IMR-90 (cell line): ENCODE measurements around the gene CCDC148. TPM values are rescaled to one million over a fixed set of nuclear protein-coding genes. Genes with fewer than 3 reads are reported as not detected.

ENCODE experiments used
- ATAC-seq: fragments of 200-7000 bp; cut with Tn5 transposase; 2 replicates; pipeline ENCODE4 v1.9.1; 2020; ENCODE audit warnings: low read depth, mild to moderate bottlenecking, moderate library complexity
- BruUV-seq: library from RNA; stranded (reverse); fragments of 400-500 nt; replicated peaks from 2 replicates; lab custom pipeline; 2021; lab: Mats Ljungman, UMichigan
- CTCF ChIA-PET: fragments of 300-600 bp; formaldehyde crosslinking; extraction: SDS; loops from one replicate; lab custom pipeline; 2021; ENCODE audit warnings: antibody characterized with exemption; lab: Yijun Ruan, JAX
- POLR2A ChIA-PET: fragments of 300-600 bp; sonication (Branson Sonifier 250); formaldehyde crosslinking; loops from one replicate; lab custom pipeline; 2022; ENCODE audit warnings: antibody characterized with exemption; ENCODE audit not compliant: unreplicated experiment; lab: Charles Lee
- DNase-seq: peaks from one replicate; pipeline ENCODE4 v3.0.0; 2013
- H2AFZ ChIP-seq: replicated peaks from 2 replicates; pipeline ENCODE3; 2013; ENCODE audit warnings: low read length, mild to moderate bottlenecking; ENCODE audit not compliant: poor library complexity
- H2AK5ac ChIP-seq: 2 replicates; pipeline ENCODE4 v1.6.1; 2013; ENCODE audit warnings: low read depth, low read length, inconsistent platforms
- H2AK9ac ChIP-seq: replicated peaks from 2 replicates; pipeline ENCODE3; 2013; ENCODE audit warnings: mild to moderate bottlenecking, low read depth, low read length, moderate library complexity; ENCODE audit not compliant: poor library complexity
- H2BK120ac ChIP-seq: 2 replicates; pipeline ENCODE4 v1.6.1; 2013; ENCODE audit warnings: low read depth, low read length, inconsistent platforms
- H2BK15ac ChIP-seq: 3 replicates; pipeline ENCODE4 v1.6.1; 2013; ENCODE audit warnings: low read depth, low read length, inconsistent platforms
- H2BK20ac ChIP-seq: 2 replicates; pipeline ENCODE4 v1.6.1; 2013; ENCODE audit warnings: low read depth, mild to moderate bottlenecking, inconsistent platforms, low read length, moderate library complexity
- H2BK5ac ChIP-seq: 2 replicates; pipeline ENCODE4 v1.6.1; 2013; ENCODE audit warnings: mild to moderate bottlenecking, low read depth, low read length, inconsistent platforms; ENCODE audit not compliant: poor library complexity, severe bottlenecking
- H3K14ac ChIP-seq: replicated peaks from 2 replicates; pipeline ENCODE4 v1.6.1; 2013; ENCODE audit warnings: low read depth, low read length, inconsistent platforms
- H3K18ac ChIP-seq: 2 replicates; pipeline ENCODE4 v1.6.1; 2013; ENCODE audit warnings: low read depth, low read length, control low read depth
- H3K23ac ChIP-seq: 2 replicates; pipeline ENCODE4 v1.6.1; 2013; ENCODE audit warnings: low read depth, low read length, inconsistent platforms
- H3K27ac ChIP-seq: 2 replicates; pipeline ENCODE4 v1.5.1; 2013; ENCODE audit warnings: mild to moderate bottlenecking, control low read depth, low read length; ENCODE audit not compliant: insufficient read depth
- H3K27me3 ChIP-seq: 2 replicates; pipeline ENCODE4 v1.6.1; 2013; ENCODE audit warnings: low read length; ENCODE audit not compliant: control insufficient read depth, insufficient read depth
- H3K36me3 ChIP-seq: 2 replicates; pipeline ENCODE4 v1.6.1; 2013; ENCODE audit warnings: low read length, mixed read lengths; ENCODE audit not compliant: control insufficient read depth, insufficient read depth
- H3K4ac ChIP-seq: 2 replicates; pipeline ENCODE4 v1.6.1; 2013; ENCODE audit warnings: low read depth, low read length, inconsistent platforms
- H3K4me1 ChIP-seq: 2 replicates; pipeline ENCODE4 v1.6.1; 2013; ENCODE audit warnings: low read length, mixed read lengths; ENCODE audit not compliant: control insufficient read depth, insufficient read depth
- H3K4me2 ChIP-seq: 2 replicates; pipeline ENCODE4 v1.6.1; 2013; ENCODE audit warnings: low read depth, mild to moderate bottlenecking, control low read depth, low read length, moderate library complexity
- H3K4me3 ChIP-seq: 2 replicates; pipeline ENCODE4 v1.5.1; 2013; ENCODE audit warnings: low read depth, mild to moderate bottlenecking, control low read depth, low read length, moderate library complexity; ENCODE audit not compliant: insufficient read depth
- H3K56ac ChIP-seq: 2 replicates; pipeline ENCODE4 v1.6.1; 2013; ENCODE audit warnings: low read length, inconsistent platforms; ENCODE audit not compliant: insufficient read depth; ENCODE audit errors: extremely low read depth
- H3K79me1 ChIP-seq, 2 experiments: 2 replicates each; pipeline ENCODE4 v1.6.1; 2013; ENCODE audit warnings: low read length in 2 of 2, inconsistent platforms in 1 of 2, low read depth in 1 of 2
- H3K9ac ChIP-seq: 2 replicates; pipeline ENCODE4 v1.6.1; 2013; ENCODE audit warnings: low read depth, low read length, control low read depth
- H3K9me1 ChIP-seq: 2 replicates; pipeline ENCODE4 v1.6.1; 2013; ENCODE audit warnings: low read length, inconsistent platforms; ENCODE audit not compliant: insufficient read depth
- H3K9me3 ChIP-seq: 2 replicates; pipeline ENCODE4 v1.6.1; 2013; ENCODE audit warnings: low read length; ENCODE audit not compliant: control insufficient read depth, insufficient read depth
- H4K20me1 ChIP-seq: 2 replicates; pipeline ENCODE4 v1.6.1; 2013; ENCODE audit warnings: low read length, inconsistent platforms; ENCODE audit not compliant: insufficient read depth
- H4K5ac ChIP-seq: 2 replicates; pipeline ENCODE4 v1.6.1; 2013; ENCODE audit warnings: mild to moderate bottlenecking, low read depth, low read length, control low read depth
- H4K8ac ChIP-seq, 2 experiments: 2 replicates each; pipeline ENCODE4 v1.6.1; 2013; ENCODE audit warnings: low read depth in 2 of 2, low read length in 2 of 2, control low read depth in 1 of 2, inconsistent platforms in 1 of 2
- H4K91ac ChIP-seq: 2 replicates; pipeline ENCODE4 v1.6.1; 2013; ENCODE audit warnings: low read depth, low read length, inconsistent platforms; ENCODE audit not compliant: insufficient read depth
- MAFK ChIP-seq: IDR thresholded peaks from 2 replicates; pipeline ENCODE4 v1.6.1; 2012; ENCODE audit warnings: low read depth, low read length, improper control_type of control experiment
- MXI1 ChIP-seq: IDR thresholded peaks from 2 replicates; pipeline ENCODE4 v1.6.1; 2012; ENCODE audit warnings: low read depth, mild to moderate bottlenecking, low read length, moderate library complexity, borderline replicate concordance
- NFE2L2 ChIP-seq: fragments of 150-350 bp; IDR thresholded peaks from 2 replicates; pipeline ENCODE4 v1.6.1; 2016; ENCODE audit warnings: low read depth, mild to moderate bottlenecking, low read length
- POLR2A ChIP-seq: IDR thresholded peaks from 2 replicates; pipeline ENCODE4 v1.6.1; 2012; ENCODE audit warnings: mild to moderate bottlenecking, low read depth, low read length
- RAD21 ChIP-seq: IDR thresholded peaks from 2 replicates; pipeline ENCODE4 v1.6.1; 2012; ENCODE audit warnings: low read length, improper control_type of control experiment
- WGBS, 2 experiments: methylation state at CpG; one replicate each; pipeline versions ENCODE4 v1.1.5 to v1.1.7; 2013; ENCODE audit warnings: missing lambda C conversion rate in 2 of 2; ENCODE audit not compliant: insufficient read length in 1 of 2; ENCODE audit errors: extremely low coverage in 2 of 2; 5-methylcytosine and 5-hydroxymethylcytosine counted together
- dilution Hi-C: fragments of 300-500 bp; cut with HindIII; formaldehyde crosslinking; loops from one replicate; pipeline ENCODE4 v1.14.3; 2018; ENCODE audit warnings: low sequenced_read_pairs; ENCODE audit not compliant: unreplicated experiment
- in situ Hi-C: fragments of 300-500 bp; cut with MboI; formaldehyde crosslinking; loops from 3 replicates; pipeline ENCODE4 v1.14.3; 2019; ENCODE audit warnings: low sequenced_read_pairs, inconsistent platforms, mixed read lengths
- intact Hi-C: fragments of 100-400 bp; cut with micrococcal nuclease; formaldehyde crosslinking; loops from 2 replicates; pipeline ENCODE4 v1.10.0; 2022
- polyA plus RNA-seq, 3 experiments: library from polyadenylated mRNA; depleted of rRNA; stranded (reverse); fragments of >200 nt; gene quantifications; 2 replicates each; pipeline ENCODE4 v1.2.3, GENCODE V29; 2012; ENCODE audit warnings: low replicate concordance in 1 of 3
- total RNA-seq: library from RNA; depleted of rRNA; stranded (reverse); fragments of >200 nt; gene quantifications from 2 replicates; pipeline ENCODE4 v1.2.3, GENCODE V29; 2012

Gene CCDC148
- total and polyA plus RNA-seq, 2 of the 4 experiments (the other 2 are of a cell fraction): 0.18 to 0.31 TPM

- H2BK120ac ChIP-seq: no peak overlapping the region
- no peak overlapping the region for H3K9ac ChIP-seq
- no peaks in the 10 kb centered on the region for H3K36me3 ChIP-seq
- H2AK5ac ChIP-seq: no peak overlapping the region
- peak; percentile 78 for TF ChIP-seq MAFK
- TF ChIP-seq MXI1: no peak
- no peak for TF ChIP-seq RAD21
- no peak for TF ChIP-seq POLR2A
- 0 out of 2 replicates have a peak, but pooled peaks have one; percentile 48 for TF ChIP-seq NFE2L2
- H2BK5ac ChIP-seq: no peak overlapping the region
- no peaks in the 10 kb centered on the region for H3K27me3 ChIP-seq
- no peak overlapping the region for H2BK20ac ChIP-seq
- BruUV-seq: no TSS peak
- H3K4me1 ChIP-seq: peaks cover 8% of the 10 kb centered on the region; the same call in 1 of the 2 replicates
- ATAC-seq (peak; percentile 27; the same call in 1 of the 2 replicates), DNase-seq (peak; percentile 74)
- H3K9me3 ChIP-seq: no peaks in the 10 kb centered on the region
- peaks cover 33 to 43% of the 10 kb centered on the region in 2 experiments for H3K79me1 ChIP-seq
- ChIA-PET CTCF (no interaction called here), POLR2A (no interaction called here)
- dilution Hi-C loops (no loop called here), in situ Hi-C loops (no loop called here), intact Hi-C loops (loop anchor here (5.0 kb wide), 1 partner anchor 42 kb away; no protein-coding TSS in a partner anchor)
- no peak overlapping the region for H4K91ac ChIP-seq
- peaks cover 7% of the 10 kb centered on the region; the same call in 1 of the 2 replicates for H3K9me1 ChIP-seq
- no CpG with 5 or more reads among the region's 5 CpGs for WGBS, 2 experiments
- no peak overlapping the region for H3K4ac ChIP-seq
- peak overlapping the region; percentile 51; the same call in 1 of the 2 replicates for H3K27ac ChIP-seq
- no peak overlapping the region for H4K5ac ChIP-seq
- no peak overlapping the region for H3K23ac ChIP-seq
- H3K14ac ChIP-seq: no peak overlapping the region
- H3K18ac ChIP-seq: 0 out of 2 replicates have a peak overlapping the region, but pooled peaks have one; percentile 41
- no peaks in the 10 kb centered on the region for H4K20me1 ChIP-seq
- H3K56ac ChIP-seq: no peak overlapping the region
- H4K8ac ChIP-seq: 0 out of 4 replicates have a peak overlapping the region, but pooled peaks of 1 of the 2 experiments have one; percentile 27
- H2AFZ ChIP-seq: no peak overlapping the region
- H2BK15ac ChIP-seq: no peak overlapping the region
- H3K4me3 ChIP-seq: no peak overlapping the region
- no peak overlapping the region for H2AK9ac ChIP-seq
- H3K4me2 ChIP-seq: no peak overlapping the region
Observed at GRCh38 chr2:158495175-158495574, 38.6 kb upstream of the CCDC148 start.
